ENCODE measurements around the gene RIMS4.

DNA sequence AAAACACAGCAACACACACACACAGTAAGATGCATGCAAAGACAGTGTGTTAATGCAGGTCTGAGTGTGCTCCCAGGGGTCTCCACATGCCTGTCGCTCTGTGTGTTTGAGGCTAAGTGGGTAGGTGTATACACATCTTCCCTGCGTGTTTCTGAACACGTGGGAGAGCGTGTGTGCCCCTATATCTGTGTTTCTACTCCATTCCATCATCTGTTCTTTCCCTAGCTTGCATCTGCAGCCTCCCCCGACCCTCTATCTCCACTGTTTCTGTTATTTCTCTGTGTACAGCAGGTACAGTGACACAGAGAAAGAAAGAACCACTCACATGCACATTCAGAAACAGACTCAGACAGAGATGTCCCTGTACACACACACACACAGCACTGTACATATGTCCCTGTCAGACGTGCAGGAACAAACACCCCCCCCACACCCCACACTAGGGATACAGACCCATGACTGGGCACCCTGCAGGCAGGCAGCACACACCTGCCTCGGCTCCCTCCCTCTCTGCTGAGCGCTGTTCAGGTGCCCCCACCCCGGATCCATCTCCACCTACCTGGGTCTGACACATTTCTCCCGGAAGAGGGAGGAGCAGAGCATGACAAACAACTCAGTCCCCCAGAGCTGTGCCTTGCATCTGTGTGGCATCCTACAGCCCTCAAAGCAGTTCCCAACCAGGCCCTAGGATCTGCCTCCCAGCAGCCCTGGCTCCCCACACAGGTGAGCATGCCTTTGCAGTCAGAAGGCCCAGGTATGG lies 37.1 kb downstream of the RIMS4 start:
- TF ChIP-seq EZH2 (IDR thresholded peaks at IDR 0.05) (no peak), EZH2phosphoT487 (IDR thresholded peaks at IDR 0.05) (no peak)
- TF ChIP-seq, protein P1, sequence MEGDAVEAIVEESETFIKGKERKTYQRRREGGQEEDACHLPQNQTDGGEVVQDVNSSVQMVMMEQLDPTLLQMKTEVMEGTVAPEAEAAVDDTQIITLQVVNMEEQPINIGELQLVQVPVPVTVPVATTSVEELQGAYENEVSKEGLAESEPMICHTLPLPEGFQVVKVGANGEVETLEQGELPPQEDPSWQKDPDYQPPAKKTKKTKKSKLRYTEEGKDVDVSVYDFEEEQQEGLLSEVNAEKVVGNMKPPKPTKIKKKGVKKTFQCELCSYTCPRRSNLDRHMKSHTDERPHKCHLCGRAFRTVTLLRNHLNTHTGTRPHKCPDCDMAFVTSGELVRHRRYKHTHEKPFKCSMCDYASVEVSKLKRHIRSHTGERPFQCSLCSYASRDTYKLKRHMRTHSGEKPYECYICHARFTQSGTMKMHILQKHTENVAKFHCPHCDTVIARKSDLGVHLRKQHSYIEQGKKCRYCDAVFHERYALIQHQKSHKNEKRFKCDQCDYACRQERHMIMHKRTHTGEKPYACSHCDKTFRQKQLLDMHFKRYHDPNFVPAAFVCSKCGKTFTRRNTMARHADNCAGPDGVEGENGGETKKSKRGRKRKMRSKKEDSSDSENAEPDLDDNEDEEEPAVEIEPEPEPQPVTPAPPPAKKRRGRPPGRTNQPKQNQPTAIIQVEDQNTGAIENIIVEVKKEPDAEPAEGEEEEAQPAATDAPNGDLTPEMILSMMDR (IDR thresholded peaks at IDR 0.05): no peak

All from neural progenitor cell (in vitro differentiated cells).